ENCODE measurements around the gene SARDH. TPM values are rescaled to one million over a fixed set of nuclear protein-coding genes. Genes with fewer than 3 reads are reported as not detected.

The SARDH gene
- total and polyA plus RNA-seq, 2 of the 8 experiments (the other 6 are each of a cell fraction or from before 2014, with no cell fraction given) = 6.4 to 7.4 TPM

GRCh38 chr9:133734590-133735414 lies 3.4 kb downstream of the SARDH start:
- DNase-seq (ENCODE audit: low read depth in 1 of 2, low spot score in 2 of 2) (no peak), FAIRE-seq (no peak)
- POLR2A ChIA-PET (ENCODE audit: partially characterized antibody) = interaction anchor here (0.9 to 1.1 kb wide), 2 partner anchors 19 to 195 kb away, joined by 3 read pairs; no protein-coding TSS in a partner anchor
- H3K4me3 ChIP-seq (ENCODE audit: extremely low read depth in 1 of 4, insufficient read depth in 2 of 4, low read depth in 3 of 4, low read length in 4 of 4) = 0 out of 8 replicates have a peak overlapping the region, but pooled peaks of 1 of the 4 experiments have one; percentile 15
- H3K4me1 ChIP-seq (replicated peaks in 1 of 4; ENCODE audit: control insufficient read depth in 3 of 4, insufficient read depth in 4 of 4, low read length in 3 of 4) = peaks cover 0 to 29% (median 23%) of the 10 kb centered on the region in 4 experiments; a peak in 6 of 7 replicates
- no peaks in the 10 kb centered on the region for H3K79me1 ChIP-seq (ENCODE audit: low read depth, low read length)
- no peak overlapping the region for H3K9ac ChIP-seq (replicated peaks in 1 of 4; ENCODE audit: extremely low read depth in 1 of 4, low read depth in 3 of 4, low read length in 3 of 4)
- H4K8ac ChIP-seq (ENCODE audit: extremely low read depth, insufficient read depth, low read length) = no peak overlapping the region; the same call in 1 of the 2 replicates
- no peak overlapping the region for H3K27ac ChIP-seq (ENCODE audit: low read depth, low read length)
- peak overlapping the region; percentile 49 for H4K91ac ChIP-seq (replicated peaks; ENCODE audit: insufficient read length, low read length)
- H2BK120ac ChIP-seq (replicated peaks; ENCODE audit: low read depth, low read length) = no peak overlapping the region
- no peak overlapping the region for H4K5ac ChIP-seq (ENCODE audit: insufficient read length, low read depth, low read length)
- peaks cover 2% of the 10 kb centered on the region; the same call in 1 of the 2 replicates for H3K23me2 ChIP-seq (ENCODE audit: low read depth, low read length)
- WGBS, 2 experiments (ENCODE audit: extremely low coverage in 1 of 2, insufficient coverage in 1 of 2, insufficient read length in 1 of 2, insufficient replicate concordance in 2 of 2, low coverage in 1 of 2, low lambda C conversion rate in 2 of 2, missing lambda C conversion rate in 1 of 2) = 63% methylated on average over 12 of the region's 23 CpGs; no CpG with 5 or more reads in 1 of the 2 experiments
- no peak overlapping the region for H2AK5ac ChIP-seq (ENCODE audit: low read depth, low read length)
- H2BK15ac ChIP-seq (ENCODE audit: low read length) = 0 out of 2 replicates have a peak overlapping the region, but pooled peaks have one; percentile 88
- H2BK20ac ChIP-seq (ENCODE audit: low read length) = peak overlapping the region; percentile 95; the same call in 1 of the 2 replicates
- peak overlapping the region; percentile 36 for H3K4ac ChIP-seq (replicated peaks; ENCODE audit: insufficient read length, low read depth, low read length)
- peak overlapping the region; percentile 28; the same call in 1 of the 2 replicates for H2AFZ ChIP-seq (ENCODE audit: low read length)
- CTCF ChIA-PET (ENCODE audit: partially characterized antibody) = interaction anchor here (0.9 to 8.8 kb wide), 8 partner anchors 8 to 259 kb away, joined by 3 to 44 read pairs (median 6); no protein-coding TSS in a partner anchor
- peak overlapping the region; percentile 63 to 67 for H3K4me2 ChIP-seq (ENCODE audit: insufficient read depth in 1 of 2, low read depth in 2 of 2, low read length in 2 of 2)
- peak overlapping the region; percentile 98 for H3K18ac ChIP-seq (ENCODE audit: extremely low read depth, low read length)
- H3K56ac ChIP-seq (replicated peaks; ENCODE audit: insufficient read length, low read depth, low read length) = no peak overlapping the region
- peak overlapping the region; percentile 90; the same call in 1 of the 2 replicates for H2BK5ac ChIP-seq (ENCODE audit: low read depth, low read length)
- no peak overlapping the region for H3K23ac ChIP-seq (ENCODE audit: insufficient read length)
- no peak overlapping the region for H3K14ac ChIP-seq (ENCODE audit: insufficient read length)
- peaks cover 0 to 3% of the 10 kb centered on the region in 2 experiments for H4K20me1 ChIP-seq (replicated peaks in 1 of 2; ENCODE audit: control insufficient read depth in 1 of 2, insufficient read depth in 2 of 2, low read length in 2 of 2)
- peak overlapping the region; percentile 95; the same call in 1 of the 2 replicates for H2BK12ac ChIP-seq (ENCODE audit: low read depth, low read length)
- H3K79me2 ChIP-seq (ENCODE audit: control insufficient read depth in 1 of 2, insufficient read depth in 2 of 2, low read length in 2 of 2) = no peaks in the 10 kb centered on the region
- H3K27me3 ChIP-seq (replicated peaks in 1 of 4; ENCODE audit: control insufficient read depth in 3 of 4, extremely low read depth in 1 of 4, insufficient read depth in 3 of 4, low read length in 3 of 4) = no peaks in the 10 kb centered on the region
- H3K36me3 ChIP-seq (ENCODE audit: control insufficient read depth in 2 of 4, insufficient read depth in 4 of 4, low read length in 3 of 4) = no peaks in the 10 kb centered on the region
- H3K9me3 ChIP-seq (ENCODE audit: insufficient read depth in 2 of 2, low read depth in 1 of 2, low read length in 1 of 2) = no peaks in the 10 kb centered on the region
- no peak for TF ChIP-seq NRF1 (IDR thresholded peaks at IDR 0.05; ENCODE audit: low read depth, low read length)
- TF ChIP-seq HDAC6 (IDR thresholded peaks at IDR 0.05; ENCODE audit: low read depth, low read length) = no peak
- TF ChIP-seq TAF7 (optimal IDR thresholded peaks at IDR 0.05; ENCODE audit: borderline replicate concordance, low read depth, low read length) = no peak
- TF ChIP-seq NANOG (IDR thresholded peaks at IDR 0.05; ENCODE audit: insufficient read depth, low read depth, low read length, poor library complexity, severe bottlenecking) = no peak
- no peak for TF ChIP-seq KDM1A (IDR thresholded peaks at IDR 0.05; ENCODE audit: borderline replicate concordance, low read length)
- TF ChIP-seq ATF3 (IDR thresholded peaks at IDR 0.05; ENCODE audit: insufficient read depth, low read depth, low read length) = no peak
- TF ChIP-seq KDM5A (IDR thresholded peaks at IDR 0.05; ENCODE audit: low read length) = no peak
- TF ChIP-seq ZNF274 (IDR thresholded peaks at IDR 0.05; ENCODE audit: borderline replicate concordance, extremely low read depth, low read length) = no peak
- TF ChIP-seq CTBP2 (IDR thresholded peaks at IDR 0.05; ENCODE audit: borderline replicate concordance, insufficient read depth, insufficient read length, low read length) = no peak
- no peak for TF ChIP-seq SP2 (IDR thresholded peaks at IDR 0.05; ENCODE audit: low read length)
